HCT116 (cell line): ENCODE results near the gene SNX4. TPM values are rescaled to one million over a fixed set of nuclear protein-coding genes. Genes with fewer than 3 reads are reported as not detected.

Experiments
- ATAC-seq: fragments of 200-7000 bp; cut with Tn5 transposase; 2 replicates; pipeline ENCODE4 v1.9.1; 2020; ENCODE audit warnings: mild to moderate bottlenecking, moderate library complexity
- BruUV-seq: library from RNA; stranded (reverse); fragments of 400-500 nt; replicated peaks from 2 replicates; lab custom pipeline; 2021; lab: Mats Ljungman, UMichigan
- CTCF ChIA-PET: fragments of 300-600 bp; sonication (Branson Sonifier 250); formaldehyde crosslinking; loops from one replicate; lab custom pipeline; 2021; ENCODE audit warnings: antibody characterized with exemption; lab: Charles Lee
- POLR2A ChIA-PET: fragments of 300-600, 350-600 bp; sonication (Branson Sonifier 250); formaldehyde crosslinking; loops from one replicate; lab custom pipeline; 2021; ENCODE audit warnings: antibody characterized with exemption; lab: Charles Lee
- RAD21 ChIA-PET, 2 experiments: fragments of 300-600 bp; sonication (Branson Sonifier 250); formaldehyde crosslinking; loops; one replicate each; lab custom pipeline; 2023; ENCODE audit warnings: low total read pairs in 2 of 2; ENCODE audit not compliant: uncharacterized antibody in 2 of 2, unreplicated experiment in 2 of 2, low non-redundant PET in 1 of 2; lab: Charles Lee
- DNase-seq: peaks from one replicate; pipeline ENCODE4 v3.0.0-alpha.2; 2010; ENCODE audit warnings: low read depth, low spot score
- H2AFZ ChIP-seq: fragments of 200-600 bp; shearing (Covaris generic), sonication (generic); 2 replicates; pipeline ENCODE4 v1.6.1; 2017; ENCODE audit warnings: low read depth, mixed run types, mixed read lengths, antibody characterized with exemption, low read length; ENCODE audit not compliant: poor library complexity, severe bottlenecking
- H3K27ac ChIP-seq: 2 replicates; pipeline ENCODE4 v1.5.1; 2012; ENCODE audit warnings: low read depth, low read length
- H3K27me3 ChIP-seq: fragments of 200-600 bp; sonication (generic); 2 replicates; pipeline ENCODE4 v1.6.1; 2016; ENCODE audit warnings: mixed run types, low read length, mixed read lengths; ENCODE audit not compliant: insufficient read depth
- H3K36me3 ChIP-seq, 2 experiments: fragments of 200-500 bp in 1 of 2; fragments of 200-600 bp in 1 of 2; sonication (Bioruptor generic) in 1 of 2; sonication (generic) in 1 of 2; 2 replicates each; pipeline versions ENCODE4 v1.5.1 to v1.6.1; 2014 to 2016; ENCODE audit warnings: low read length in 2 of 2, inconsistent platforms in 1 of 2, mixed read lengths in 1 of 2, mixed run types in 1 of 2; ENCODE audit not compliant: insufficient read depth in 2 of 2, control insufficient read depth in 1 of 2
- H3K4me1 ChIP-seq, 2 experiments: fragments of 200-600 bp in 1 of 2; sonication (generic) in 1 of 2; 2 replicates each; pipeline versions ENCODE4 v1.5.1 to v1.6.1; 2012 to 2017; ENCODE audit warnings: low read length in 2 of 2, inconsistent platforms in 1 of 2, mild to moderate bottlenecking in 1 of 2, mixed read lengths in 1 of 2, mixed run types in 1 of 2, moderate library complexity in 1 of 2; ENCODE audit not compliant: insufficient read depth in 2 of 2, control insufficient read depth in 1 of 2
- H3K4me2 ChIP-seq: fragments of 200-600 bp; sonication (generic); 2 replicates; pipeline ENCODE4 v1.6.1; 2017; ENCODE audit warnings: mixed run types, low read length, mixed read lengths
- H3K4me3 ChIP-seq, 2 experiments: fragments of 200-600 bp in 1 of 2; sonication (generic) in 1 of 2; replicated peaks in 1 of 2; 2 replicates each; pipeline ENCODE4 v1.5.1; 2011 to 2016; ENCODE audit warnings: low read length in 2 of 2, control low read depth in 1 of 2, low read depth in 1 of 2, mild to moderate bottlenecking in 1 of 2, mixed read lengths in 1 of 2, mixed run types in 1 of 2
- H3K79me2 ChIP-seq: fragments of 200-600 bp; sonication (generic); 2 replicates; pipeline ENCODE4 v1.6.1; 2017; ENCODE audit warnings: mild to moderate bottlenecking, mixed run types, low read length, moderate library complexity, mixed read lengths; ENCODE audit not compliant: insufficient read depth
- H3K9ac ChIP-seq: fragments of 200-600 bp; sonication (generic); 2 replicates; pipeline ENCODE4 v1.6.1; 2016; ENCODE audit warnings: low read length, mixed read lengths
- H3K9me2 ChIP-seq: fragments of 200-600 bp; sonication (generic), shearing (Covaris generic); 2 replicates; pipeline ENCODE4 v1.6.1; 2017; ENCODE audit warnings: mixed run types, mild to moderate bottlenecking, moderate library complexity; ENCODE audit not compliant: insufficient read depth
- H3K9me3 ChIP-seq, 2 experiments: fragments of 200-500 bp in 1 of 2; fragments of 200-600 bp in 1 of 2; sonication (Bioruptor generic) in 1 of 2; sonication (generic) in 1 of 2; 2 replicates each; pipeline ENCODE4 v1.6.1; 2014 to 2017; ENCODE audit warnings: low read length in 2 of 2, mixed read lengths in 2 of 2, inconsistent platforms in 1 of 2, low read depth in 1 of 2, mild to moderate bottlenecking in 1 of 2, mixed run types in 1 of 2, moderate library complexity in 1 of 2; ENCODE audit not compliant: control insufficient read depth in 1 of 2, insufficient read depth in 1 of 2
- H4K20me1 ChIP-seq: fragments of 200-600 bp; sonication (generic), shearing (Covaris generic); 2 replicates; pipeline ENCODE4 v1.6.1; 2017; ENCODE audit warnings: mixed run types, mild to moderate bottlenecking, moderate library complexity; ENCODE audit not compliant: insufficient read depth
- ATF3 ChIP-seq: IDR thresholded peaks from 2 replicates; pipeline ENCODE4 v1.6.1; 2012
- CBX3 ChIP-seq: IDR thresholded peaks from 2 replicates; pipeline ENCODE4 v1.6.1; 2012; ENCODE audit warnings: low read depth
- CEBPB ChIP-seq: IDR thresholded peaks from 2 replicates; pipeline ENCODE4 v1.6.1; 2012; ENCODE audit warnings: low read depth
- CTCF ChIP-seq, 3 experiments: fragments of 200-600 bp in 1 of 3; sonication (generic) in 1 of 3; IDR thresholded peaks in 2 of 3; conservative IDR thresholded peaks in 1 of 3; 2 replicates each; pipeline ENCODE4 v1.5.1; 2012 to 2017; ENCODE audit warnings: low read depth in 2 of 3, low read length in 2 of 3, antibody characterized with exemption in 1 of 3, borderline replicate concordance in 1 of 3, control low read depth in 1 of 3, mild to moderate bottlenecking in 1 of 3, mixed read lengths in 1 of 3, mixed run types in 1 of 3, moderate library complexity in 1 of 3; ENCODE audit not compliant: insufficient read depth in 1 of 3
- EGR1 ChIP-seq: IDR thresholded peaks from 2 replicates; pipeline ENCODE4 v1.6.1; 2012; ENCODE audit warnings: low read depth
- ELF1 ChIP-seq: IDR thresholded peaks from 2 replicates; pipeline ENCODE4 v1.6.1; 2012; ENCODE audit warnings: low read depth, borderline replicate concordance
- EZH2 ChIP-seq: fragments of 200-600 bp; sonication (generic); IDR thresholded peaks from 2 replicates; pipeline ENCODE4 v1.6.1; 2017; ENCODE audit warnings: antibody characterized with exemption, mixed run types
- POLR2AphosphoS5 ChIP-seq: IDR thresholded peaks from 2 replicates; pipeline ENCODE4 v1.6.1; 2011; ENCODE audit warnings: mild to moderate bottlenecking, low read depth, low read length, moderate library complexity
- RAD21 ChIP-seq: IDR thresholded peaks from 2 replicates; pipeline ENCODE4 v1.6.1; 2012; ENCODE audit warnings: low read depth, mild to moderate bottlenecking
- REST ChIP-seq: IDR thresholded peaks from 2 replicates; pipeline ENCODE4 v1.6.1; 2012; ENCODE audit warnings: low read depth
- SP1 ChIP-seq: IDR thresholded peaks from 2 replicates; pipeline ENCODE4 v1.6.1; 2012; ENCODE audit warnings: low read depth
- TCF7L2 ChIP-seq: IDR thresholded peaks from 2 replicates; pipeline ENCODE4 v1.7.0; 2011; ENCODE audit warnings: borderline replicate concordance, inconsistent platforms; ENCODE audit not compliant: insufficient read depth, insufficient read length; ENCODE audit errors: extremely low read depth
- YY1 ChIP-seq: IDR thresholded peaks from 2 replicates; pipeline ENCODE4 v1.6.1; 2011; ENCODE audit warnings: low read length, low read depth, moderate library complexity, mild to moderate bottlenecking; ENCODE audit not compliant: insufficient replicate concordance; ENCODE audit errors: extremely low read depth
- ZFX ChIP-seq: fragments of 450-650 bp; IDR thresholded peaks from 2 replicates; pipeline ENCODE4 v1.6.1; 2017
- ZNF274 ChIP-seq: fragments of 200-500 bp; sonication (Bioruptor generic); IDR thresholded peaks from 2 replicates; pipeline ENCODE4 v1.6.1; 2014; ENCODE audit warnings: mild to moderate bottlenecking, low read depth, low read length, inconsistent platforms
- intact Hi-C: fragments of 100-400 bp; cut with micrococcal nuclease; formaldehyde crosslinking; loops from 2 replicates; pipeline ENCODE4 v1.10.0; 2022
- total RNA-seq: library from RNA; stranded (reverse); gene quantifications from one replicate; pipeline ENCODE4 v1.2.1, GENCODE V29; 2021; ENCODE audit not compliant: unreplicated experiment

The SNX4 gene
- total RNA-seq, 1 experiment from 2014 or later = 21.1 TPM

GRCh38 chr3:125401402-125401801, 118.6 kb downstream of the SNX4 start:
- Histone ChIP-seq H3K9me3 (no peaks in the 10 kb centered on the region), H3K27ac (no peak overlapping the region), H3K9ac (no peak overlapping the region), H2AFZ (no peak overlapping the region), H3K27me3 (0 out of 2 replicates have a peak, but pooled peaks cover 5% of the 10 kb centered on the region), H3K79me2 (no peaks in the 10 kb centered on the region), H3K4me2 (peak overlapping the region; percentile 32; the same call in 1 of the 2 replicates), H3K4me3 (no peak overlapping the region), H4K20me1 (no peaks in the 10 kb centered on the region), H3K36me3 (no peaks in the 10 kb centered on the region), H3K9me2 (no peaks in the 10 kb centered on the region), H3K4me1 (peaks cover 0 to 9% of the 10 kb centered on the region in 2 experiments; a peak in 2 of 4 replicates)
- no TSS peak for BruUV-seq
- TF ChIP-seq ATF3 (no peak), POLR2AphosphoS5 (no peak)
- ChIA-PET POLR2A (no interaction called here), RAD21 (no interaction called here), CTCF (no interaction called here)
- ATAC-seq = peak; percentile 53; the same call in 1 of the 2 replicates
- intact Hi-C loops = no loop called here
- no peak for DNase-seq

- peak; percentile 70 for ATAC-seq
- POLR2A ChIA-PET = no interaction called here
- Histone ChIP-seq H3K79me2 (no peaks in the 10 kb centered on the region), H3K4me2 (no peak overlapping the region), H3K4me1 (peaks cover 0 to 9% of the 10 kb centered on the region in 2 experiments; a peak in 2 of 4 replicates), H3K4me3 (no peak overlapping the region), H3K9me3 (no peaks in the 10 kb centered on the region), H4K20me1 (no peaks in the 10 kb centered on the region), H2AFZ (no peak overlapping the region), H3K9ac (no peak overlapping the region), H3K27ac (no peak overlapping the region), H3K36me3 (no peaks in the 10 kb centered on the region), H3K27me3 (0 out of 2 replicates have a peak, but pooled peaks cover 5% of the 10 kb centered on the region), H3K9me2 (no peaks in the 10 kb centered on the region)
- intact Hi-C loops = no loop called here
- CTCF ChIA-PET = interaction anchor here (0.6 kb wide), 1 partner anchor 17 kb away, joined by 4 read pairs; no protein-coding TSS in a partner anchor
- BruUV-seq = no TSS peak
- no peak for DNase-seq
- RAD21 ChIA-PET = no interaction called here
- no peak for TF ChIP-seq ATF3
- TF ChIP-seq ZFX = no peak
- TF ChIP-seq REST = no peak
- no peak for TF ChIP-seq ZNF274
- TF ChIP-seq CBX3 = no peak
- TF ChIP-seq SP1 = no peak
- TF ChIP-seq YY1 = no peak
- TF ChIP-seq RAD21 = no peak
- no peak for TF ChIP-seq ELF1
- TF ChIP-seq CEBPB = no peak
- no peak for TF ChIP-seq CTCF (IDR thresholded peaks at IDR 0.05 in 2 of 3, conservative IDR thresholded peaks at IDR 0.05 in 1 of 3; ENCODE audit: borderline replicate concordance in 1 of 3, insufficient read depth in 1 of 3, low read depth in 2 of 3, low read length in 2 of 3)
- TF ChIP-seq EZH2 = no peak
- TF ChIP-seq TCF7L2 = no peak
- no peak for TF ChIP-seq EGR1
These were observed 121.0 kb downstream of the SNX4 start for GRCh38 chr3:125398952-125399351.
